Neural cell (in vitro differentiated cells): ENCODE results near the gene RASA4.
"Not testable (repeated sequence)": the region's sequence is repeated elsewhere in the genome, so short reads cannot be mapped to it uniquely, and the experiment has no call there.

Experiments
- CTCF ChIP-seq: fragments of 450-650 bp; IDR thresholded peaks from 2 replicates; pipeline ENCODE4 v1.5.1; 2014; ENCODE audit warnings: antibody characterized with exemption, mild to moderate bottlenecking, moderate library complexity; ENCODE audit not compliant: poor library complexity, severe bottlenecking
- EP300 ChIP-seq: fragments of 450-650 bp; conservative IDR thresholded peaks from 2 replicates; pipeline ENCODE4 v1.6.1; 2014; ENCODE audit warnings: antibody characterized with exemption, mild to moderate bottlenecking, moderate library complexity; ENCODE audit not compliant: poor library complexity, severe bottlenecking
- EZH2 ChIP-seq: fragments of 200-600, 300-800 bp; shearing (Covaris generic), sonication (generic); IDR thresholded peaks from 2 replicates; pipeline ENCODE4 v1.6.1; 2014; ENCODE audit warnings: antibody characterized with exemption, low read length, borderline replicate concordance, mild to moderate bottlenecking; ENCODE audit not compliant: insufficient read depth, poor library complexity, severe bottlenecking
- RAD21 ChIP-seq: fragments of 450-650 bp; conservative IDR thresholded peaks from 2 replicates; pipeline ENCODE4 v1.6.1; 2014; ENCODE audit warnings: antibody characterized with exemption, mild to moderate bottlenecking, moderate library complexity
- SMC3 ChIP-seq: fragments of 450-650 bp; conservative IDR thresholded peaks from 2 replicates; pipeline ENCODE4 v1.6.1; 2014; ENCODE audit warnings: antibody characterized with exemption, mild to moderate bottlenecking, moderate library complexity; ENCODE audit not compliant: poor library complexity
- TAF1 ChIP-seq: IDR thresholded peaks from 2 replicates; pipeline ENCODE4 v1.6.1; 2012; ENCODE audit warnings: low read depth
- TF ChIP-seq, protein P1 (sequence below): IDR thresholded peaks from 2 replicates; pipeline ENCODE4 v1.6.1; 2012; ENCODE audit warnings: borderline replicate concordance

- TF ChIP-seq CTCF, EZH2, TAF1, RAD21, EP300, SMC3: not testable (repeated sequence)
- TF ChIP-seq, protein P1, sequence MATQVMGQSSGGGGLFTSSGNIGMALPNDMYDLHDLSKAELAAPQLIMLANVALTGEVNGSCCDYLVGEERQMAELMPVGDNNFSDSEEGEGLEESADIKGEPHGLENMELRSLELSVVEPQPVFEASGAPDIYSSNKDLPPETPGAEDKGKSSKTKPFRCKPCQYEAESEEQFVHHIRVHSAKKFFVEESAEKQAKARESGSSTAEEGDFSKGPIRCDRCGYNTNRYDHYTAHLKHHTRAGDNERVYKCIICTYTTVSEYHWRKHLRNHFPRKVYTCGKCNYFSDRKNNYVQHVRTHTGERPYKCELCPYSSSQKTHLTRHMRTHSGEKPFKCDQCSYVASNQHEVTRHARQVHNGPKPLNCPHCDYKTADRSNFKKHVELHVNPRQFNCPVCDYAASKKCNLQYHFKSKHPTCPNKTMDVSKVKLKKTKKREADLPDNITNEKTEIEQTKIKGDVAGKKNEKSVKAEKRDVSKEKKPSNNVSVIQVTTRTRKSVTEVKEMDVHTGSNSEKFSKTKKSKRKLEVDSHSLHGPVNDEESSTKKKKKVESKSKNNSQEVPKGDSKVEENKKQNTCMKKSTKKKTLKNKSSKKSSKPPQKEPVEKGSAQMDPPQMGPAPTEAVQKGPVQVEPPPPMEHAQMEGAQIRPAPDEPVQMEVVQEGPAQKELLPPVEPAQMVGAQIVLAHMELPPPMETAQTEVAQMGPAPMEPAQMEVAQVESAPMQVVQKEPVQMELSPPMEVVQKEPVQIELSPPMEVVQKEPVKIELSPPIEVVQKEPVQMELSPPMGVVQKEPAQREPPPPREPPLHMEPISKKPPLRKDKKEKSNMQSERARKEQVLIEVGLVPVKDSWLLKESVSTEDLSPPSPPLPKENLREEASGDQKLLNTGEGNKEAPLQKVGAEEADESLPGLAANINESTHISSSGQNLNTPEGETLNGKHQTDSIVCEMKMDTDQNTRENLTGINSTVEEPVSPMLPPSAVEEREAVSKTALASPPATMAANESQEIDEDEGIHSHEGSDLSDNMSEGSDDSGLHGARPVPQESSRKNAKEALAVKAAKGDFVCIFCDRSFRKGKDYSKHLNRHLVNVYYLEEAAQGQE, result not testable (repeated sequence)
Observed at GRCh38 chr7:102642691-102643090, 26.1 kb upstream of the RASA4 start, which contains the start of gene UPK3BL1.
